Epithelial cell of esophagus (primary cell): Measurements from ENCODE around the gene FIS1.

ENCODE experiments used
- DNase-seq: peaks from one replicate; pipeline ENCODE4 v3.0.0; 2010; ENCODE audit warnings: low read depth
- H3K4me3 ChIP-seq: 2 replicates; pipeline ENCODE4 v1.5.1; 2011; ENCODE audit warnings: mild to moderate bottlenecking, low read length, control low read depth
- CTCF ChIP-seq: IDR thresholded peaks from 2 replicates; pipeline ENCODE4 v1.5.1; 2011; ENCODE audit warnings: low read depth, mild to moderate bottlenecking, low read length, control low read depth, inconsistent platforms; ENCODE audit not compliant: insufficient read depth; ENCODE audit errors: missing control alignments

FIS1 gene

GRCh38 chr7:101225650-101226049 lies 19.2 kb downstream of the FIS1 start:
- TF ChIP-seq CTCF: no peak
- no peak overlapping the region for H3K4me3 ChIP-seq
- DNase-seq: no peak

GRCh38 chr7:101223528-101223927 lies 21.4 kb downstream of the FIS1 start:
- TF ChIP-seq CTCF: no peak
- H3K4me3 ChIP-seq: no peak overlapping the region
- DNase-seq: no peak

- TF ChIP-seq CTCF: no peak
- no peak overlapping the region for H3K4me3 ChIP-seq
- DNase-seq: no peak
Observed at GRCh38 chr7:101222275-101222830, 22.5 kb downstream of the FIS1 start.

GRCh38 chr7:101220295-101220694 lies 24.6 kb downstream of the FIS1 start:
- no peak for TF ChIP-seq CTCF
- H3K4me3 ChIP-seq: no peak overlapping the region
- no peak for DNase-seq

- no peak for DNase-seq
- no peak for TF ChIP-seq CTCF
- peak overlapping the region; percentile 87 for H3K4me3 ChIP-seq
Observed at GRCh38 chr7:101218236-101219125, 26.4 kb downstream of the FIS1 start.

GRCh38 chr7:101217388-101218235 lies 27.3 kb downstream of the FIS1 start, which contains the start of the genes PLOD3 and ZNHIT1:
Gene PLOD3, minus strand, starts transcription at chr7:101217581. Its CDS starts 307 bp downstream, at chr7:101217274.
Gene ZNHIT1, plus strand, starts transcription at chr7:101218165. Its CDS starts 31 bp downstream, at chr7:101218196.
- TF ChIP-seq CTCF: no peak
- peak within 1 kb of the TSS; percentile 87 for H3K4me3 ChIP-seq
- DNase-seq: peak; percentile 97
